SK-N-SH treated with all-trans-retinoic acid at 6 μM for 48 hours (cell line): Measurements from ENCODE around the gene SOS1.

Experiments
- ATAC-seq: fragments of 200-7000 bp; cut with Tn5 transposase; 3 replicates; pipeline ENCODE4 v1.9.1; 2020; ENCODE audit warnings: mild to moderate bottlenecking, moderate library complexity
- ARNTL ChIP-seq: fragments of 450-650 bp; formaldehyde crosslinking; IDR thresholded peaks from 2 replicates; pipeline ENCODE4 v1.5.0; 2020; ENCODE audit warnings: low read depth, mild to moderate bottlenecking, moderate library complexity, borderline replicate concordance
- BACH2 ChIP-seq: fragments of 250-450 bp; sonication (Bioruptor Pico); IDR thresholded peaks from 2 replicates; pipeline ENCODE4 v1.9.0; 2021; ENCODE audit warnings: mild to moderate bottlenecking, borderline replicate concordance
- CREB5 ChIP-seq: fragments of 250-450 bp; sonication (Bioruptor Pico); IDR thresholded peaks from 2 replicates; pipeline ENCODE4 v1.5.1; 2020; ENCODE audit warnings: low read depth, mild to moderate bottlenecking, moderate library complexity
- CSDC2 ChIP-seq: fragments of 250-450 bp; sonication (Bioruptor Pico); IDR thresholded peaks from 2 replicates; pipeline ENCODE4 v1.5.0; 2020; ENCODE audit warnings: mild to moderate bottlenecking, moderate library complexity
- ESRRG ChIP-seq: fragments of 250-450 bp; sonication (Bioruptor Pico); IDR thresholded peaks from 2 replicates; pipeline ENCODE4 v1.6.1; 2021; ENCODE audit warnings: mild to moderate bottlenecking
- ISL1 ChIP-seq: fragments of 250-450 bp; sonication (Bioruptor Pico); IDR thresholded peaks from 2 replicates; pipeline ENCODE4 v2.1.2; 2022; ENCODE audit warnings: mild to moderate bottlenecking, moderate library complexity
- OSR1 ChIP-seq: fragments of 250-450 bp; sonication (Bioruptor Pico); IDR thresholded peaks from 2 replicates; pipeline ENCODE4 v1.8.0; 2022; ENCODE audit warnings: moderate library complexity, mild to moderate bottlenecking, inconsistent platforms
- PATZ1 ChIP-seq: fragments of 250-450 bp; sonication (Bioruptor Pico); IDR thresholded peaks from 2 replicates; pipeline ENCODE4 v1.8.0; 2020; ENCODE audit warnings: mild to moderate bottlenecking, moderate library complexity, borderline replicate concordance
- RARB ChIP-seq: fragments of 250-450 bp; sonication (Bioruptor Pico); IDR thresholded peaks from 2 replicates; pipeline ENCODE4 v1.8.0; 2021; ENCODE audit warnings: mild to moderate bottlenecking, moderate library complexity
- SNAI2 ChIP-seq: fragments of 250-450 bp; sonication (Bioruptor Pico); IDR thresholded peaks from 2 replicates; pipeline ENCODE4 v1.5.0; 2020; ENCODE audit warnings: mild to moderate bottlenecking, moderate library complexity
- TCF4 ChIP-seq: fragments of 250-450 bp; sonication (Bioruptor Pico); IDR thresholded peaks from 2 replicates; pipeline ENCODE4 v1.8.0; 2021; ENCODE audit warnings: mild to moderate bottlenecking, moderate library complexity, borderline replicate concordance
- TOX ChIP-seq: fragments of 250-450 bp; sonication (Bioruptor Pico); IDR thresholded peaks from 2 replicates; pipeline ENCODE4 v1.8.0; 2021; ENCODE audit warnings: mild to moderate bottlenecking, moderate library complexity, borderline replicate concordance
- ZC3H10 ChIP-seq: fragments of 250-450 bp; sonication (Bioruptor Pico); IDR thresholded peaks from 2 replicates; pipeline ENCODE4 v1.5.1; 2021; ENCODE audit warnings: mild to moderate bottlenecking, moderate library complexity
- ZFP3 ChIP-seq: fragments of 250-450 bp; sonication (Bioruptor Pico); IDR thresholded peaks from 2 replicates; pipeline ENCODE4 v1.5.0; 2020; ENCODE audit warnings: mild to moderate bottlenecking, moderate library complexity
- ZFP30 ChIP-seq: fragments of 450-650 bp; formaldehyde crosslinking; IDR thresholded peaks from 2 replicates; pipeline ENCODE4 v1.5.0; 2022; ENCODE audit warnings: mild to moderate bottlenecking, moderate library complexity
- ZNF565 ChIP-seq: fragments of 450-650 bp; formaldehyde crosslinking; conservative IDR thresholded peaks from 2 replicates; pipeline ENCODE4 v1.5.0; 2020; ENCODE audit warnings: low read depth, mild to moderate bottlenecking, moderate library complexity
- ZNF70 ChIP-seq: fragments of 450-650 bp; formaldehyde crosslinking; IDR thresholded peaks from 2 replicates; pipeline ENCODE4 v1.5.0; 2020; ENCODE audit warnings: mild to moderate bottlenecking, moderate library complexity
- ZNF8 ChIP-seq: fragments of 450-650 bp; formaldehyde crosslinking; IDR thresholded peaks from 2 replicates; pipeline ENCODE4 v1.5.0; 2020; ENCODE audit warnings: mild to moderate bottlenecking, moderate library complexity
- TF ChIP-seq, protein P1 (sequence below): fragments of 250-450 bp; sonication (Bioruptor Pico); IDR thresholded peaks from 2 replicates; pipeline ENCODE4 v1.5.0; 2020; ENCODE audit warnings: mild to moderate bottlenecking, moderate library complexity
- TF ChIP-seq, protein P2 (sequence below): fragments of 250-450 bp; sonication (Bioruptor Pico); IDR thresholded peaks from 2 replicates; pipeline ENCODE4 v1.5.1; 2021; ENCODE audit warnings: mild to moderate bottlenecking, moderate library complexity

Gene SOS1

GRCh38 chr2:39120771-39121522, at the start of gene SOS1:
SOS1 (minus strand) TSS chr2:39121051; CDS start chr2:39120422, 629 bp downstream.
- TF ChIP-seq ISL1: peak; percentile 5; the same call in 1 of the 2 replicates
- no peak for TF ChIP-seq ZNF8 (CRISPR knock-in tag)
- TF ChIP-seq CSDC2: no peak
- TF ChIP-seq, protein P1, sequence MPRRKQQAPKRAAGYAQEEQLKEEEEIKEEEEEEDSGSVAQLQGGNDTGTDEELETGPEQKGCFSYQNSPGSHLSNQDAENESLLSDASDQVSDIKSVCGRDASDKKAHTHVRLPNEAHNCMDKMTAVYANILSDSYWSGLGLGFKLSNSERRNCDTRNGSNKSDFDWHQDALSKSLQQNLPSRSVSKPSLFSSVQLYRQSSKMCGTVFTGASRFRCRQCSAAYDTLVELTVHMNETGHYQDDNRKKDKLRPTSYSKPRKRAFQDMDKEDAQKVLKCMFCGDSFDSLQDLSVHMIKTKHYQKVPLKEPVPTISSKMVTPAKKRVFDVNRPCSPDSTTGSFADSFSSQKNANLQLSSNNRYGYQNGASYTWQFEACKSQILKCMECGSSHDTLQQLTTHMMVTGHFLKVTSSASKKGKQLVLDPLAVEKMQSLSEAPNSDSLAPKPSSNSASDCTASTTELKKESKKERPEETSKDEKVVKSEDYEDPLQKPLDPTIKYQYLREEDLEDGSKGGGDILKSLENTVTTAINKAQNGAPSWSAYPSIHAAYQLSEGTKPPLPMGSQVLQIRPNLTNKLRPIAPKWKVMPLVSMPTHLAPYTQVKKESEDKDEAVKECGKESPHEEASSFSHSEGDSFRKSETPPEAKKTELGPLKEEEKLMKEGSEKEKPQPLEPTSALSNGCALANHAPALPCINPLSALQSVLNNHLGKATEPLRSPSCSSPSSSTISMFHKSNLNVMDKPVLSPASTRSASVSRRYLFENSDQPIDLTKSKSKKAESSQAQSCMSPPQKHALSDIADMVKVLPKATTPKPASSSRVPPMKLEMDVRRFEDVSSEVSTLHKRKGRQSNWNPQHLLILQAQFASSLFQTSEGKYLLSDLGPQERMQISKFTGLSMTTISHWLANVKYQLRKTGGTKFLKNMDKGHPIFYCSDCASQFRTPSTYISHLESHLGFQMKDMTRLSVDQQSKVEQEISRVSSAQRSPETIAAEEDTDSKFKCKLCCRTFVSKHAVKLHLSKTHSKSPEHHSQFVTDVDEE: peak; percentile 22; the same call in 1 of the 2 replicates
- TF ChIP-seq TCF4 (CRISPR knock-in tag): peak; percentile 41; the same call in 1 of the 2 replicates
- peak; percentile 87; the same call in 1 of the 2 replicates for TF ChIP-seq PATZ1
- peak; percentile 71 for ATAC-seq

- TF ChIP-seq ZNF565 (CRISPR knock-in tag): no peak
- TF ChIP-seq, protein P1: no peak
- no peak for TF ChIP-seq ARNTL (CRISPR knock-in tag)
- TF ChIP-seq ZFP3 (CRISPR knock-in tag): no peak
- TF ChIP-seq TOX: no peak
- no peak for TF ChIP-seq ZNF70 (CRISPR knock-in tag)
- no peak for TF ChIP-seq ZFP30 (CRISPR knock-in tag)
- no peak for TF ChIP-seq SNAI2 (CRISPR knock-in tag)
- TF ChIP-seq BACH2 (CRISPR knock-in tag): no peak
- TF ChIP-seq ZC3H10: no peak
- TF ChIP-seq, protein P2, sequence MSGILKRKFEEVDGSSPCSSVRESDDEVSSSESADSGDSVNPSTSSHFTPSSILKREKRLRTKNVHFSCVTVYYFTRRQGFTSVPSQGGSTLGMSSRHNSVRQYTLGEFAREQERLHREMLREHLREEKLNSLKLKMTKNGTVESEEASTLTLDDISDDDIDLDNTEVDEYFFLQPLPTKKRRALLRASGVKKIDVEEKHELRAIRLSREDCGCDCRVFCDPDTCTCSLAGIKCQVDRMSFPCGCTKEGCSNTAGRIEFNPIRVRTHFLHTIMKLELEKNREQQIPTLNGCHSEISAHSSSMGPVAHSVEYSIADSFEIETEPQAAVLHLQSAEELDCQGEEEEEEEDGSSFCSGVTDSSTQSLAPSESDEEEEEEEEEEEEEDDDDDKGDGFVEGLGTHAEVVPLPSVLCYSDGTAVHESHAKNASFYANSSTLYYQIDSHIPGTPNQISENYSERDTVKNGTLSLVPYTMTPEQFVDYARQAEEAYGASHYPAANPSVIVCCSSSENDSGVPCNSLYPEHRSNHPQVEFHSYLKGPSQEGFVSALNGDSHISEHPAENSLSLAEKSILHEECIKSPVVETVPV (CRISPR knock-in tag): no peak
Measured at GRCh38 chr2:39164089-39164488, 43.2 kb upstream of the SOS1 start.

GRCh38 chr2:39160982-39161381, 40.1 kb upstream of the SOS1 start:
- peak; percentile 68 for TF ChIP-seq ISL1
- TF ChIP-seq RARB (CRISPR knock-in tag): no peak
- ATAC-seq: no peak

More at GRCh38 chr2:39164089-39164488, 43.2 kb upstream of the SOS1 start:
- ATAC-seq: no peak

- no peak for TF ChIP-seq ZNF8 (CRISPR knock-in tag)
- TF ChIP-seq, protein P2 (CRISPR knock-in tag): no peak
- no peak for TF ChIP-seq ESRRG (CRISPR knock-in tag)
- no peak for TF ChIP-seq RARB (CRISPR knock-in tag)
- TF ChIP-seq ZC3H10: no peak
- TF ChIP-seq BACH2 (CRISPR knock-in tag): no peak
- TF ChIP-seq ISL1: no peak
- TF ChIP-seq ZNF70 (CRISPR knock-in tag): no peak
- no peak for TF ChIP-seq OSR1 (CRISPR knock-in tag)
- TF ChIP-seq ZFP3 (CRISPR knock-in tag): no peak
- no peak for TF ChIP-seq TCF4 (CRISPR knock-in tag)
- TF ChIP-seq CREB5: no peak
- no peak for TF ChIP-seq ZNF565 (CRISPR knock-in tag)
- TF ChIP-seq ARNTL (CRISPR knock-in tag): no peak
- ATAC-seq: no peak
Measured at GRCh38 chr2:39159283-39159682, 38.4 kb upstream of the SOS1 start.
